A549 (cell line): ENCODE results near the gene CAMTA1.

Experiments used
- BHLHE40 ChIP-seq: IDR thresholded peaks from 2 replicates; pipeline ENCODE4 v1.6.1; 2012; ENCODE audit warnings: low read depth, low read length, inconsistent platforms
- CBX2 ChIP-seq: fragments of 200-600 bp; sonication (generic); IDR thresholded peaks from 2 replicates; pipeline ENCODE4 v1.6.1; 2016; ENCODE audit warnings: low read depth, mild to moderate bottlenecking, borderline replicate concordance
- CEBPB ChIP-seq, 2 experiments: fragments of >200 bp in 1 of 2; sonication (Bioruptor Twin) in 1 of 2; formaldehyde crosslinking in 1 of 2; IDR thresholded peaks; 2 replicates each; pipeline ENCODE4 v1.6.1; 2012 to 2016
- HDAC2 ChIP-seq: fragments of 200-600 bp; sonication (generic); IDR thresholded peaks from 2 replicates; pipeline ENCODE4 v1.6.1; 2016
- MAZ ChIP-seq: fragments of 150-350 bp; IDR thresholded peaks from 2 replicates; pipeline ENCODE4 v1.6.1; 2014; ENCODE audit warnings: antibody characterized with exemption, low read depth, low read length, borderline replicate concordance
- MYC ChIP-seq: IDR thresholded peaks from 2 replicates; pipeline ENCODE4 v1.6.1; 2012; ENCODE audit warnings: mild to moderate bottlenecking, inconsistent platforms, low read length, improper control_type of control experiment, borderline replicate concordance
- POLR2A ChIP-seq: IDR thresholded peaks from 2 replicates; pipeline ENCODE4 v1.6.1; 2012; ENCODE audit warnings: mild to moderate bottlenecking, low read length
- SMC3 ChIP-seq: fragments of >200 bp; sonication (Bioruptor Twin); formaldehyde crosslinking; IDR thresholded peaks from 3 replicates; pipeline ENCODE4 v1.6.1; 2018; ENCODE audit warnings: inconsistent platforms
- SREBF2 ChIP-seq: fragments of 450-650 bp; IDR thresholded peaks from 2 replicates; pipeline ENCODE4 v1.6.1; 2014; ENCODE audit warnings: mild to moderate bottlenecking, moderate library complexity
- TF ChIP-seq, protein P1 (sequence below): fragments of >200 bp; sonication (Bioruptor Twin); formaldehyde crosslinking; IDR thresholded peaks from 3 replicates; pipeline ENCODE4 v1.5.1; 2016
- TF ChIP-seq, protein P2 (sequence below): fragments of 250-450 bp; sonication (Bioruptor Pico); IDR thresholded peaks from 2 replicates; pipeline ENCODE4 v1.5.0; 2021; ENCODE audit warnings: mild to moderate bottlenecking, moderate library complexity, borderline replicate concordance
- TF ChIP-seq, protein P3 (sequence below): IDR thresholded peaks from 2 replicates; pipeline ENCODE4 v1.6.1; 2012; ENCODE audit warnings: low read depth, borderline replicate concordance

DNA sequence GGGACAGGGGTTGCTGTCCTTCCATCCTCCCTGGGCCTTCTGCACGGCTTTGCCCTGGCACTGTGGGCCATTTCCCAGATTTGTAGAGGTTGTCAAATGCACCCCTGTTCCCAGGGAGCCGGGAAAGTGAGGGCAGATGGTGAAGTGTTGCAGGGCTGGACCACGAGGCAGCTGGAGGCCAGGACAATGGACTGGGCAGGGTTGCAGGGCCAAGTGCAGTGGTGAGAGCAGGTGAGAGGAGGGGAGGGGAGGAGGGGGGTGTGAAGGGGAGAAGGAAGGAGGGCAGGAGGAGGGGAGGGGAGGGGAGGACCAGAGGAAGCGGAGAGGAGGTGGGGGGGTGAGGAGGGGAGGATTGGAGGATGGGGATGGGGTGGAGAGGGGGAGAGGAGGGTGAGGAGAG, 443.9 kb downstream of the CAMTA1 start:
- no peak for TF ChIP-seq MAZ
- no peak for TF ChIP-seq SMC3
- no peak for TF ChIP-seq CEBPB (IDR thresholded peaks at IDR 0.05)
- TF ChIP-seq, protein P1, sequence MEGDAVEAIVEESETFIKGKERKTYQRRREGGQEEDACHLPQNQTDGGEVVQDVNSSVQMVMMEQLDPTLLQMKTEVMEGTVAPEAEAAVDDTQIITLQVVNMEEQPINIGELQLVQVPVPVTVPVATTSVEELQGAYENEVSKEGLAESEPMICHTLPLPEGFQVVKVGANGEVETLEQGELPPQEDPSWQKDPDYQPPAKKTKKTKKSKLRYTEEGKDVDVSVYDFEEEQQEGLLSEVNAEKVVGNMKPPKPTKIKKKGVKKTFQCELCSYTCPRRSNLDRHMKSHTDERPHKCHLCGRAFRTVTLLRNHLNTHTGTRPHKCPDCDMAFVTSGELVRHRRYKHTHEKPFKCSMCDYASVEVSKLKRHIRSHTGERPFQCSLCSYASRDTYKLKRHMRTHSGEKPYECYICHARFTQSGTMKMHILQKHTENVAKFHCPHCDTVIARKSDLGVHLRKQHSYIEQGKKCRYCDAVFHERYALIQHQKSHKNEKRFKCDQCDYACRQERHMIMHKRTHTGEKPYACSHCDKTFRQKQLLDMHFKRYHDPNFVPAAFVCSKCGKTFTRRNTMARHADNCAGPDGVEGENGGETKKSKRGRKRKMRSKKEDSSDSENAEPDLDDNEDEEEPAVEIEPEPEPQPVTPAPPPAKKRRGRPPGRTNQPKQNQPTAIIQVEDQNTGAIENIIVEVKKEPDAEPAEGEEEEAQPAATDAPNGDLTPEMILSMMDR: no peak
- TF ChIP-seq BHLHE40: no peak
- no peak for TF ChIP-seq SREBF2
- no peak for TF ChIP-seq CBX2
- no peak for TF ChIP-seq POLR2A
- TF ChIP-seq MYC: no peak
- TF ChIP-seq, protein P2, sequence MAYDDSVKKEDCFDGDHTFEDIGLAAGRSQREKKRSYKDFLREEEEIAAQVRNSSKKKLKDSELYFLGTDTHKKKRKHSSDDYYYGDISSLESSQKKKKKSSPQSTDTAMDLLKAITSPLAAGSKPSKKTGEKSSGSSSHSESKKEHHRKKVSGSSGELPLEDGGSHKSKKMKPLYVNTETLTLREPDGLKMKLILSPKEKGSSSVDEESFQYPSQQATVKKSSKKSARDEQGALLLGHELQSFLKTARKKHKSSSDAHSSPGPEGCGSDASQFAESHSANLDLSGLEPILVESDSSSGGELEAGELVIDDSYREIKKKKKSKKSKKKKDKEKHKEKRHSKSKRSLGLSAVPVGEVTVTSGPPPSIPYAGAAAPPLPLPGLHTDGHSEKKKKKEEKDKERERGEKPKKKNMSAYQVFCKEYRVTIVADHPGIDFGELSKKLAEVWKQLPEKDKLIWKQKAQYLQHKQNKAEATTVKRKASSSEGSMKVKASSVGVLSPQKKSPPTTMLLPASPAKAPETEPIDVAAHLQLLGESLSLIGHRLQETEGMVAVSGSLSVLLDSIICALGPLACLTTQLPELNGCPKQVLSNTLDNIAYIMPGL (CRISPR knock-in tag): no peak
- TF ChIP-seq, protein P3, sequence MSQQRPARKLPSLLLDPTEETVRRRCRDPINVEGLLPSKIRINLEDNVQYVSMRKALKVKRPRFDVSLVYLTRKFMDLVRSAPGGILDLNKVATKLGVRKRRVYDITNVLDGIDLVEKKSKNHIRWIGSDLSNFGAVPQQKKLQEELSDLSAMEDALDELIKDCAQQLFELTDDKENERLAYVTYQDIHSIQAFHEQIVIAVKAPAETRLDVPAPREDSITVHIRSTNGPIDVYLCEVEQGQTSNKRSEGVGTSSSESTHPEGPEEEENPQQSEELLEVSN: no peak
- no peak for TF ChIP-seq HDAC2
